ENCODE measurements around the gene KIRREL3.
"Not testable (repeated sequence)": the region's sequence is repeated elsewhere in the genome, so short reads cannot be mapped to it uniquely, and the experiment has no call there.

Gene KIRREL3

GRCh38 chr11:126952533-126952932 is 48.0 kb downstream of the KIRREL3 start:
- not testable (repeated sequence) for DNase-seq (ENCODE audit: low read depth)

DNA sequence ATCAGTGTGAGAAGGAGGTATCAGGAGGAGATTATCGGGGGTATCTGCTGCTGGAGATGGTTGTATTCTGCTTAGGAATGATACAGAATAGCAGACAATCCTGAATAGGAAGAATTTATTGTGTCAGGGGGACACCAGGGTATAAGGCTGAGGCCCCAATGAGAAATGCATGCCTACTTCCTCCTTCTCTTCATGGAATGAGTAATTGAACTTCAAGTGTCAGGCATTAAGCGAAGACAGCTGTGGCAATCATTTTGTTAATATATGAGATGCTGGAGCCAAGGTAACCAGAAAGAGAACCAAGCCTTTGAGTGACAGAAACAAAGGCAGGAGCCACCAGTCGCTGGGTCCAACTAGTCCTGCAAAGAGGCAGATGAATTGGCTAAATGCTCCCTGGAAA is 49.1 kb downstream of the KIRREL3 start:
- no peak for DNase-seq (ENCODE audit: low read depth)

DNA sequence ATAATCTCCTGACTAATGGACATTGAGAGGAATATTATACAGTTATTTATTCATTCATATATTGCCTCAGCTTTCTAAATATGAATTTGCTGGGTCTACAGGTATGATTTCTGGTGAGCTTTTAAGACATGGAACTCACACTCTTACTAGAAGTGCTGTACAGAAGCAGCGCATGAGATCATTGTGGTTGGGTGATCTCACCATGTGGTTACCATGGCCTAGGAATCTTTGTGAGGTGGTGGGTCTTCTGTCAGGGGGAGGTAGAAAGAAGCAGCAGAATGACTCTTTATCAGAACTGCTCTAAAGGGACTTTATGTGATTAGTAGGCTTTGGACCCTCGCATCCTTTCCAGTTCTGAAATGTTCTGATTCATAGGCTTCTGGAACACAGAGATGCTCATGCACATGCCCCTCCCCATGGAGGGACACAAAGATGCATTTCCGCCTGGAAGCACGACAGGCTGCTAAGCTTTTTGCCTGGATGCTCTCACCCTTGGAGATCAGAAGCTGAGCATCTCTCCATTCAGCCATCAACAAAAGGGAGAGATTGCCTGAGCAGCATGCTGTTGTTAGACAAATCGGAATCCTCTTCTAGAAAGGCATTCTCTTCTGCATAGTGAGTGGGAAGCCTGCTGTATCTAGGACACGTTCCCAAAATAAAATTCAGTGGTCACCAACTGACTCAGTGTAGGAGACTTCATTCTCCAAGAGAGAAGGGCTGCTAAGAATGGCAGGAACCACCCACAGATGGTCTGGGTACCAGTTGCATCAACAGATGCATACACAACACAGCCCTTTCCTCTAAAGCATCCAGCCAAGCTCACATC is 51.3 kb downstream of the KIRREL3 start:
- DNase-seq (ENCODE audit: low read depth): no peak

DNA sequence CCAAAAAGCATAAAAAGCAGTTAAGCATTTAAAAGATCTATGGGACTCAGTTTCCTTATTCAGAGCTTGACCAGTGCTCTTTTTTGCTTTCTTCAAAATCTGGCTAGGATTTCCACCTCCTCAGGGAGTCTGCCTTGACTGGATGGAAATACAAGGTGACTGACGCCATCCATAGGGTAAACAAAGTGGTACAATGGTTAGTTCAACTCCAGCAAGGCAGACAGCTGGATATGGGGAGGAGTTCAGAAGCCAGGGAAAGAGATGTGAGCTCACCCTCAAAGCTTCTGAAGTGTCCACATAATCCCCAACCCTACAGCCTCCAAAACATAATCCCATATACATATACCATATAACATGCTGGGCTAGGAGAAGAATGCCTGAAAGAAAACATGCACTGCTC is 52.0 kb downstream of the KIRREL3 start:
- no peak for DNase-seq (ENCODE audit: low read depth)

GRCh38 chr11:126945319-126945718 is 55.3 kb downstream of the KIRREL3 start:
- DNase-seq (ENCODE audit: low read depth): no peak

GRCh38 chr11:126943316-126943715 is 57.3 kb downstream of the KIRREL3 start:
- no peak for DNase-seq (ENCODE audit: low read depth)

- no peak for DNase-seq (ENCODE audit: low read depth)
Observed at GRCh38 chr11:126942146-126942545, 58.4 kb downstream of the KIRREL3 start.

GRCh38 chr11:126939552-126939951 is 61.0 kb downstream of the KIRREL3 start:
- no peak for DNase-seq (ENCODE audit: low read depth)

GRCh38 chr11:126938718-126939117 is 61.9 kb downstream of the KIRREL3 start:
- DNase-seq (ENCODE audit: low read depth): no peak

DNA sequence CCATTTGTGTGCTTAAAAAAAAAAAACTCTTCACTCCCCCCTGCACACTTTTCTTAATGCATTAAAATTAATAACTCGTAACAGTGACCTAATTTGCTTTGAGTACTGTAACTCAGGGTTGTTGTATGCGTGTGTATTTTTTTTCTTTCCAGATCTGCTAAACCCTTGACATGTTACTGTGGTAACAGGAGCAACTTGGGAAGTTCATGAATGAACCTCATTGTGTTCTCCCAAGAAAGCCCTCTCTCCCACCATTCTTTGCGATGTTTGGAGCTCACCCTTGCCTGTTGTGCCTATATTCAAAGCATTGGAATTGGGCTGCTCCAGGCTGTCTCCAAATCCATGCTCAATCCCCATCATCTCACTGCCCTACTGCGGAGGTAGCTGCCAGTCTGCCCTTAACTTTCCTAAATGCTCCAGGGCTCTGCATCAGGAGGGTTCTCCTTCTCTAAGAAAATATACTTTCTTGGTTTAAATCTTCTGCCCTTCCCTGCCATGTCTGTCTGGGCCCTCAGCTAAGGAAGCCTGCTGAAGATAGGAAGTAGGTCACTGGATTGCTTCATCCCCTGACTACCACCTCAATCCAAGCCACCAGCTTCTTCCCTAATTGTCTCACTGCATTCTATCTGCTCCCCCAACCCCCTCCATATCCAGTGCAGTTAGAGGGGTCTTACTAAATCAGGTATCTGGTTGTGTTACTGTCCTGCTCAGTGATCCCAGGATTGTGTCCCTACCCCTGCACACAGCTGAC is 70.3 kb downstream of the KIRREL3 start:
- no peak for DNase-seq (ENCODE audit: low read depth)

DNA sequence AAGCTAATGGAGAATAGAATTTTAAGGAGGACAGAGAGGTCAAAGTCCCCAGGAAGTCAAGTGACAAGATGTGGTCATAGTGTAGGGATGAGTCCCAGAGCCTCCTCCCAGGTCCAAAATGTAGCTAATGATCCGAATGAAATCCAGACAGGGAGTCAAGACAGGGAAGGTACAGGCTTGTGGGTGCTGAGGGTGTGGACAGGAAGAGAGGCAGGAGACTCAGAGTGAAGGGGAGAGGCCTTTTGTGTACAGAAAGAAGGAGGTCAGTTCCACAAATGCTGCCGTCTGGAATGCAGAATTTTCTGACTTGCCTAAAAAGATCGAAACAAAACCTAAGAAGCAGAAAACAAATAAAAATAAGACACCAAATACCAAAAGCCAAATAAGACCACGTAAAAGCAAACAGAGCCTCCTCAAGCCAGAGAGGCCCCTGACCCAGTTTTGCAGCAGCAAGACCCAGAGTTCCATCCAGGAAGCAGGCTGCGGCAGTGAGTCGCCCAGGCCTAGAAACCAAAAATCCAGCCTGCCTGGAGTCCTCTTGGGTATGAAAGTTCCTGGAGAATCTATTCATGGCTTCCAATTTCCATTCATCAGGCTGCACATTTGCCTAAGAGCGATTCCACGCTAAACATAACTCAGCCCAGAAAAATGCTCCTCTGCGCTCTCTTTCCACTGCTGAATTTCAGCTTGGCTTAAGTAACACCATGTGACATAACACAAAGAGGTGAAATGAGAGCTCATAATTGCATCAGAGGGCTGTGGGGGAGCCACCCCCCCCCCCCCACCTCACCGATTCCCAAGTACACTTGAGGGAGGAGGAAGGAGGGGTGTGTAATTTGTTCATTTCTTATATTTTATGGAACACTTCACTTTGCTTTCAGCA is 71.2 kb downstream of the KIRREL3 start:
- no peak for DNase-seq (ENCODE audit: low read depth)

- DNase-seq (ENCODE audit: low read depth): no peak
Observed at GRCh38 chr11:126927623-126928022, 72.9 kb downstream of the KIRREL3 start.

GRCh38 chr11:126926376-126926791 is 74.2 kb downstream of the KIRREL3 start:
- DNase-seq (ENCODE audit: low read depth): no peak

DNA sequence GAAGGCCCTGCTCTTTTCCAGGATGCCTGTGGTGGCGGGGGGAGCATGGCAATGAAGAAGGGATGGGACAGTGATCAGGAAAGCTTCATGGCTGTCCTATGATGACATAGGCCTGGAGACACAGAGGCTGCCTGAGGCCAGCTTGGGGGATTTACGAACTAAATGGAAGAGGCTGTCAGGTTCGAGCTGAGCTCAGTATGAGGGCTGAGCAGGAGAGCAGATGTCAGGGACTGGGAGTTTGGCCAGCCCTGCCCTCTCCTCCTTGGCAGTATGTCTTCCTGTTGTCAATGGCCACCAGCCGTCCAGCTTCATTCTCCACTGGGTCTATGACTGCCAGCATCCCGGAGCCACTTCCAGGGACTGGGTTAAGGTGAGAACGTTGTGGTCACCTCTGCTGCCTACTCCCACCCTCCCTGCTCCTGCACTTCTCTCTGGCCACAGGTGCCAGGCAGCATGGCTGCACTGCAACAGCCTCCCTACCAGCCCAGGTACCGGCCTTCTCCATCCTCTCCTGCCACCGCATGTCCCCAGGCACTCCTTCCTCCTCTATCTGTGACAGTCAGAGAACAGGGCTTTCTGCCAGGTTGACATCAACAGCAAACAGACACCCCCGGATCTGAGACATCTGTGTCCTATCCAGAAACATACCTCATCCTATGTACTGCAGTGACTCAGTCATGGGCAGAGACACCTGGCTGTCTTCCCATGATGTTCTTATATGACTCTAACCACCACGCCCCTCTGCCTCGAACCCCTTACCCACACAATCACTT is 75.1 kb downstream of the KIRREL3 start:
- no peak for DNase-seq (ENCODE audit: low read depth)

- no peak for DNase-seq (ENCODE audit: low read depth)
Observed at GRCh38 chr11:126924376-126925040, 76.1 kb downstream of the KIRREL3 start.

GRCh38 chr11:126920833-126921232 is 79.7 kb downstream of the KIRREL3 start:
- no peak for DNase-seq (ENCODE audit: low read depth)

GRCh38 chr11:126919147-126919823 is 81.3 kb downstream of the KIRREL3 start:
- no peak for DNase-seq (ENCODE audit: low read depth)

DNA sequence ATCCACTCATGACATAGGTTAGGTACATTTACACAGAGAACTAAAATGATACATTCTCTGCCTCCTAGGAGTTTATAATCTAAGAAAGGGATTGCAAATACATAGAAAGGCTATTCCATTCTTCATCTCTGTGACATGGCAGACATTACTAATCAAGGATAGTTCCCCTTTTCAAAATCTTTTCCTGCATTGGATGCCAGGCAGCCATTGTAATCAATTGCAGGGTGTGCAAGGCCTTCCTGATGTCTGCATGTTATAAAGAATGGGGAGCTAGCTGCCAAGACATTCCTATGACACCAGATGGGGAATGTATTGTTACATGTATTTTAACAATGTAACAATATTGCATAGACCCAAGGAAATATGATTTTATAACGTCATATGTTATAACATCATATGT is 82.0 kb downstream of the KIRREL3 start:
- no peak for DNase-seq (ENCODE audit: low read depth)

GRCh38 chr11:126917531-126918204 is 82.9 kb downstream of the KIRREL3 start:
- DNase-seq (ENCODE audit: low read depth): no peak

DNA sequence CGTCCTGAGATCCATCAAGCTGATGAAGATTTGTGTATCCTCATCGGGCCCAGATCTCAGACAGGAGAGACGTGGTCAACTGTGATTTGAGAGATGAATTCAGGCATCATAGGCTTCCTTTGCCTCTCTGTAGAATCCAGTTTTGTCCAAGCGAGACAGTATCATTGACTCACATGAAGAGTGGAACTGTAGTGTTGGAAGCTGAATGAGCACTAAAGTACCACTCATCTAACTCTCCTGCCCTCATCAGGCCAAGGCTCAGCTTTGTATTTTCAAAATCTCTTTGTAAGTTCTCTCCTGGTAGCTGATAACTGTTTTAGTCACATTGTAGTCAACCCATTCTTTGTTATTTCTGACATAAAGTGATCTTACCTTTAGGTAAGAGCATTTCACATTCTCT is 85.1 kb downstream of the KIRREL3 start:
- DNase-seq (ENCODE audit: low read depth): no peak

Data from stimulated activated CD8-positive, alpha-beta memory T cell treated with anti-CD3 and anti-CD28 coated beads, Interleukin-15, amount 100 ng/mL, for 24 hours (primary cell).